SK-N-SH treated with all-trans-retinoic acid at 6 μM for 48 hours (cell line): ENCODE measurements around the gene SGSM1.

ENCODE experiments used
- ATAC-seq: fragments of 200-7000 bp; cut with Tn5 transposase; 3 replicates; pipeline ENCODE4 v1.9.1; 2020; ENCODE audit warnings: mild to moderate bottlenecking, moderate library complexity
- ARNTL ChIP-seq: fragments of 450-650 bp; formaldehyde crosslinking; IDR thresholded peaks from 2 replicates; pipeline ENCODE4 v1.5.0; 2020; ENCODE audit warnings: low read depth, mild to moderate bottlenecking, moderate library complexity, borderline replicate concordance
- BACH2 ChIP-seq: fragments of 250-450 bp; sonication (Bioruptor Pico); IDR thresholded peaks from 2 replicates; pipeline ENCODE4 v1.9.0; 2021; ENCODE audit warnings: mild to moderate bottlenecking, borderline replicate concordance
- CSDC2 ChIP-seq: fragments of 250-450 bp; sonication (Bioruptor Pico); IDR thresholded peaks from 2 replicates; pipeline ENCODE4 v1.5.0; 2020; ENCODE audit warnings: mild to moderate bottlenecking, moderate library complexity
- ESRRG ChIP-seq: fragments of 250-450 bp; sonication (Bioruptor Pico); IDR thresholded peaks from 2 replicates; pipeline ENCODE4 v1.6.1; 2021; ENCODE audit warnings: mild to moderate bottlenecking
- OSR1 ChIP-seq: fragments of 250-450 bp; sonication (Bioruptor Pico); IDR thresholded peaks from 2 replicates; pipeline ENCODE4 v1.8.0; 2022; ENCODE audit warnings: moderate library complexity, mild to moderate bottlenecking, inconsistent platforms
- PPARA ChIP-seq: fragments of 250-450 bp; sonication (Bioruptor Pico); IDR thresholded peaks from 2 replicates; pipeline ENCODE4 v1.5.0; 2020; ENCODE audit warnings: mild to moderate bottlenecking, borderline replicate concordance
- SNAI2 ChIP-seq: fragments of 250-450 bp; sonication (Bioruptor Pico); IDR thresholded peaks from 2 replicates; pipeline ENCODE4 v1.5.0; 2020; ENCODE audit warnings: mild to moderate bottlenecking, moderate library complexity
- TCF4 ChIP-seq: fragments of 250-450 bp; sonication (Bioruptor Pico); IDR thresholded peaks from 2 replicates; pipeline ENCODE4 v1.8.0; 2021; ENCODE audit warnings: mild to moderate bottlenecking, moderate library complexity, borderline replicate concordance
- ZC3H10 ChIP-seq: fragments of 250-450 bp; sonication (Bioruptor Pico); IDR thresholded peaks from 2 replicates; pipeline ENCODE4 v1.5.1; 2021; ENCODE audit warnings: mild to moderate bottlenecking, moderate library complexity
- ZFP3 ChIP-seq: fragments of 250-450 bp; sonication (Bioruptor Pico); IDR thresholded peaks from 2 replicates; pipeline ENCODE4 v1.5.0; 2020; ENCODE audit warnings: mild to moderate bottlenecking, moderate library complexity
- ZFP30 ChIP-seq: fragments of 450-650 bp; formaldehyde crosslinking; IDR thresholded peaks from 2 replicates; pipeline ENCODE4 v1.5.0; 2022; ENCODE audit warnings: mild to moderate bottlenecking, moderate library complexity
- ZNF8 ChIP-seq: fragments of 450-650 bp; formaldehyde crosslinking; IDR thresholded peaks from 2 replicates; pipeline ENCODE4 v1.5.0; 2020; ENCODE audit warnings: mild to moderate bottlenecking, moderate library complexity
- TF ChIP-seq, protein P1 (sequence below): fragments of 250-450 bp; sonication (Bioruptor Pico); IDR thresholded peaks from 2 replicates; pipeline ENCODE4 v1.5.0; 2020; ENCODE audit warnings: mild to moderate bottlenecking, moderate library complexity
- TF ChIP-seq, protein P2 (sequence below): fragments of 250-450 bp; sonication (Bioruptor Pico); IDR thresholded peaks from 2 replicates; pipeline ENCODE4 v1.5.1; 2021; ENCODE audit warnings: mild to moderate bottlenecking, moderate library complexity
- TF ChIP-seq, protein P3 (sequence below): fragments of 250-450 bp; sonication (Bioruptor Pico); IDR thresholded peaks from 2 replicates; pipeline ENCODE4 v1.8.0; 2020; ENCODE audit warnings: mild to moderate bottlenecking, moderate library complexity, borderline replicate concordance
- TF ChIP-seq, protein P4 (sequence below): fragments of 250-450 bp; sonication (Bioruptor Pico); IDR thresholded peaks from 2 replicates; pipeline ENCODE4 v1.8.0; 2021; ENCODE audit warnings: low read depth, mild to moderate bottlenecking, moderate library complexity, borderline replicate concordance

Gene SGSM1

DNA sequence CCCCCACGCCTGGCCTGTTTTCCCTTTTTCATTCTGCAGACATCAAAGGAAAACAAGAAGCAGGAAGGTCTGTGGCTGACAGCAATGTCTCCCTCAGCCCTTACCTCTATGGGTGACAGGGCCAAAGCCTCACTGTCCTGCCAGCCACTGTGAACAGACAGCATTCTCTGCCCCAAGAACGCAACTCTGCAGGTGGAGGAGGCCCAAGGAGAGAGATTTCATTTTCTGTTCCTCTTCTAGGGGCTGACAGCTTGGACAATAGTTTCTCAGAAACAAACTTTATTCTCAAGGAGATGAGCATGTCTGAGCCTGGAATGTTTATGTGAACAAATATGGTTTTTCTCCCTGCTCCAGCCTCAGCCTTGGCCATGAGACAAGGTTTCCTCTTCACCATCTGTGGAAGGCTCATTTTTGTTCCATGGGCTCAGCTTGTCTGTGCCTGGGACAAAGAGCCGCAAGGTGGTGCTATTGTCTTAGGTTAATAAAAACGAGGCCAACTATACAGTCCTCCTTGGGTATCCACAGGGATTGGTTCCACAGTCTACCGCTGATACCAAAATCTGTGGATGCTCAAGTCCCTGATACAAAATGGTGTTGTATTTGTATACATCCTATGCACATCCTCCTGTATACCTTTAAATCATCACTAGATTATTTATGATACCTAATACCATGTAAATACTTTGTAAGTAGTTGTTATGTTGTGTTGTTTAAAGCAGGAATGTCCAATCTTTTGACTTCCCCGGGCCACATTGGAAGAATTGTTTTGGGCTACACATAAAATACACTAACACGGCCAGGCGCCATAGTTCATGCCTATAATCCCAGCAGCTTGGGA lies 37.3 kb upstream of the SGSM1 start:
- peak; percentile 97 for ATAC-seq
- TF ChIP-seq, protein P1, sequence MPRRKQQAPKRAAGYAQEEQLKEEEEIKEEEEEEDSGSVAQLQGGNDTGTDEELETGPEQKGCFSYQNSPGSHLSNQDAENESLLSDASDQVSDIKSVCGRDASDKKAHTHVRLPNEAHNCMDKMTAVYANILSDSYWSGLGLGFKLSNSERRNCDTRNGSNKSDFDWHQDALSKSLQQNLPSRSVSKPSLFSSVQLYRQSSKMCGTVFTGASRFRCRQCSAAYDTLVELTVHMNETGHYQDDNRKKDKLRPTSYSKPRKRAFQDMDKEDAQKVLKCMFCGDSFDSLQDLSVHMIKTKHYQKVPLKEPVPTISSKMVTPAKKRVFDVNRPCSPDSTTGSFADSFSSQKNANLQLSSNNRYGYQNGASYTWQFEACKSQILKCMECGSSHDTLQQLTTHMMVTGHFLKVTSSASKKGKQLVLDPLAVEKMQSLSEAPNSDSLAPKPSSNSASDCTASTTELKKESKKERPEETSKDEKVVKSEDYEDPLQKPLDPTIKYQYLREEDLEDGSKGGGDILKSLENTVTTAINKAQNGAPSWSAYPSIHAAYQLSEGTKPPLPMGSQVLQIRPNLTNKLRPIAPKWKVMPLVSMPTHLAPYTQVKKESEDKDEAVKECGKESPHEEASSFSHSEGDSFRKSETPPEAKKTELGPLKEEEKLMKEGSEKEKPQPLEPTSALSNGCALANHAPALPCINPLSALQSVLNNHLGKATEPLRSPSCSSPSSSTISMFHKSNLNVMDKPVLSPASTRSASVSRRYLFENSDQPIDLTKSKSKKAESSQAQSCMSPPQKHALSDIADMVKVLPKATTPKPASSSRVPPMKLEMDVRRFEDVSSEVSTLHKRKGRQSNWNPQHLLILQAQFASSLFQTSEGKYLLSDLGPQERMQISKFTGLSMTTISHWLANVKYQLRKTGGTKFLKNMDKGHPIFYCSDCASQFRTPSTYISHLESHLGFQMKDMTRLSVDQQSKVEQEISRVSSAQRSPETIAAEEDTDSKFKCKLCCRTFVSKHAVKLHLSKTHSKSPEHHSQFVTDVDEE, result no peak
- TF ChIP-seq CSDC2 (CRISPR knock-in tag) (no peak), ZNF8 (no peak)
- TF ChIP-seq, protein P2, sequence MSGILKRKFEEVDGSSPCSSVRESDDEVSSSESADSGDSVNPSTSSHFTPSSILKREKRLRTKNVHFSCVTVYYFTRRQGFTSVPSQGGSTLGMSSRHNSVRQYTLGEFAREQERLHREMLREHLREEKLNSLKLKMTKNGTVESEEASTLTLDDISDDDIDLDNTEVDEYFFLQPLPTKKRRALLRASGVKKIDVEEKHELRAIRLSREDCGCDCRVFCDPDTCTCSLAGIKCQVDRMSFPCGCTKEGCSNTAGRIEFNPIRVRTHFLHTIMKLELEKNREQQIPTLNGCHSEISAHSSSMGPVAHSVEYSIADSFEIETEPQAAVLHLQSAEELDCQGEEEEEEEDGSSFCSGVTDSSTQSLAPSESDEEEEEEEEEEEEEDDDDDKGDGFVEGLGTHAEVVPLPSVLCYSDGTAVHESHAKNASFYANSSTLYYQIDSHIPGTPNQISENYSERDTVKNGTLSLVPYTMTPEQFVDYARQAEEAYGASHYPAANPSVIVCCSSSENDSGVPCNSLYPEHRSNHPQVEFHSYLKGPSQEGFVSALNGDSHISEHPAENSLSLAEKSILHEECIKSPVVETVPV (CRISPR knock-in tag), result no peak

DNA sequence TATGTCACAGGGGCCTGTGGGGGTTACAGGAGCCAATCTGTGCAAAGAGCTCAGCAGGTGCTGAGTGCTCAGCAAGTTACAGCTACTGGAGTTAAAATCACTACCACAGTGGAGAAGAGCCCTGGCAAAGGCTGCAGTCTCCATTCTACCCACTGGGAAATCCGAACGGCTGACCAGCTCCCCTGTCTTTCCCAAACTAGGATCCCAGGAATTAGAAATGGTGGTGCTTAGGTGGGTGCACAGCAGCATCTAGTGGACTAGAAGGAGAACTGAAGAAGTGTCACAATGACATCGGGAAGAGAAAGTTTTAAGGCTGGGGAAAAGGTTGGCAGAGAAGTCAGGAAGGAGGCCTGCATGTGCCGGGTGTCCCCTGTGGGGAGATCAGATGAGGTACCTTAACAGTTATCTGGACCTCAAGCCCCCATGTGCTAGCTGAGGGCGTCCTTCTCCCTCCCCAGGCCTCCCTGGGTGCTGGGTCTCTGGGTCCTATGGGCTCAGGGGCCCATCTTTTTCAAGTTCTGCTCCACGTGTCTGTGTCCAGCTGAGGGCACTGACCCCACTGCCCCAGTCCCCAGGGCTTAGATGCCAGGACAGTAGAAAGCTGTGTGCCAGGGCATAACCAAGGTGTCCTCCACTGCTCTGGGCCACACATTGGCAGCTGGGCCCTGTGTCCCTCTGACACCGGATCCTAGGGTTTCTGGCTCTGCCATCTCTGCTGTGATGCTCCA lies 33.4 kb upstream of the SGSM1 start:
- no peak for TF ChIP-seq ZC3H10 (CRISPR knock-in tag)
- no peak for TF ChIP-seq SNAI2 (CRISPR knock-in tag)
- TF ChIP-seq PPARA (CRISPR knock-in tag), result no peak
- TF ChIP-seq TCF4 (CRISPR knock-in tag), result no peak
- TF ChIP-seq ZFP3, result no peak
- peak; percentile 77 for ATAC-seq

DNA sequence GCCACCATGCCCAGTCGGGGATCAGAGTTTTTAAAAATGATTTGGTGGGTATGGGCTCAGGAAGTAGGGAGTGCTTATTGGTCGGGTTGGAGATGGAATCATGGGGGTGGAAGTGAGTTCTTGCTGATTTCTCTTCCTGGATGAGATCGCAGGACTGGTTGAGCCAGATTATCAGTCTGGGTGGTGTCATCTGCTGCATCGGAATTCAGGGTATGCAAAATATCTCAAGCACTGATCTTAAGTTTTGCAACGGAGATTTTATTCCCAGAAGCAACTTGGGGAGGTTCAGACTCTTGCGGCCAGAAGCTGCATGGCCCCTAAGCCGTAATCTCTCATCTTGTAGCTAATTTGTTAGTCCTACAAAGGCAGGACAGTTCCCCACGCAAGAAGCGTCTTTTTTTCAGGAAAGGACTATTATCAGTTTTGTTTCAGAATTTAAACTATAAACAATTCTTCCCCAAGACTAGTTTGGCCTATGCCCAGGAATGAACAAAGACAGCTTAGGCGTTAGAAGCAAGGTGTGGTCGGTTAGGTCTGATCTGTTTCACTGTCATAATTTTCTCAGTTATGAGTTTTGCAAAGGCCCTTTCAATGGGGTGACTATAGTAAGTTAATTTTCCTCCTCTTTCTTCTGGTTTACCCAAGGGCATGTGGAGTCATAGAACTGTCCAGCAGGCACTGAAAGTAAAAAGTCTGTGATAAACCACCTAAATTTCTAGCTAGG lies 30.1 kb upstream of the SGSM1 start:
- no peak for ATAC-seq
- TF ChIP-seq, protein P2 (CRISPR knock-in tag), result no peak
- no peak for TF ChIP-seq OSR1 (CRISPR knock-in tag)
- TF ChIP-seq BACH2, result no peak
- TF ChIP-seq, protein P3, sequence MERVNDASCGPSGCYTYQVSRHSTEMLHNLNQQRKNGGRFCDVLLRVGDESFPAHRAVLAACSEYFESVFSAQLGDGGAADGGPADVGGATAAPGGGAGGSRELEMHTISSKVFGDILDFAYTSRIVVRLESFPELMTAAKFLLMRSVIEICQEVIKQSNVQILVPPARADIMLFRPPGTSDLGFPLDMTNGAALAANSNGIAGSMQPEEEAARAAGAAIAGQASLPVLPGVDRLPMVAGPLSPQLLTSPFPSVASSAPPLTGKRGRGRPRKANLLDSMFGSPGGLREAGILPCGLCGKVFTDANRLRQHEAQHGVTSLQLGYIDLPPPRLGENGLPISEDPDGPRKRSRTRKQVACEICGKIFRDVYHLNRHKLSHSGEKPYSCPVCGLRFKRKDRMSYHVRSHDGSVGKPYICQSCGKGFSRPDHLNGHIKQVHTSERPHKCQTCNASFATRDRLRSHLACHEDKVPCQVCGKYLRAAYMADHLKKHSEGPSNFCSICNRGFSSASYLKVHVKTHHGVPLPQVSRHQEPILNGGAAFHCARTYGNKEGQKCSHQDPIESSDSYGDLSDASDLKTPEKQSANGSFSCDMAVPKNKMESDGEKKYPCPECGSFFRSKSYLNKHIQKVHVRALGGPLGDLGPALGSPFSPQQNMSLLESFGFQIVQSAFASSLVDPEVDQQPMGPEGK (CRISPR knock-in tag), result no peak
- TF ChIP-seq ESRRG (CRISPR knock-in tag), result no peak
- TF ChIP-seq ZC3H10 (CRISPR knock-in tag), result no peak
- TF ChIP-seq ZFP30 (CRISPR knock-in tag), result no peak
- TF ChIP-seq, protein P4, sequence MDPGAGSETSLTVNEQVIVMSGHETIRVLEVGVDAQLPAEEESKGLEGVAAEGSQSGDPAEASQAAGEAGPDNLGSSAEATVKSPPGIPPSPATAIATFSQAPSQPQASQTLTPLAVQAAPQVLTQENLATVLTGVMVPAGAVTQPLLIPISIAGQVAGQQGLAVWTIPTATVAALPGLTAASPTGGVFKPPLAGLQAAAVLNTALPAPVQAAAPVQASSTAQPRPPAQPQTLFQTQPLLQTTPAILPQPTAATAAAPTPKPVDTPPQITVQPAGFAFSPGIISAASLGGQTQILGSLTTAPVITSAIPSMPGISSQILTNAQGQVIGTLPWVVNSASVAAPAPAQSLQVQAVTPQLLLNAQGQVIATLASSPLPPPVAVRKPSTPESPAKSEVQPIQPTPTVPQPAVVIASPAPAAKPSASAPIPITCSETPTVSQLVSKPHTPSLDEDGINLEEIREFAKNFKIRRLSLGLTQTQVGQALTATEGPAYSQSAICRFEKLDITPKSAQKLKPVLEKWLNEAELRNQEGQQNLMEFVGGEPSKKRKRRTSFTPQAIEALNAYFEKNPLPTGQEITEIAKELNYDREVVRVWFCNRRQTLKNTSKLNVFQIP (CRISPR knock-in tag), result no peak
- TF ChIP-seq, protein P1, result no peak
- no peak for TF ChIP-seq TCF4 (CRISPR knock-in tag)
- no peak for TF ChIP-seq ARNTL (CRISPR knock-in tag)
